AG20443 (cell line): ENCODE measurements around the gene FGD3.

ENCODE experiments used
- DNase-seq: peaks from one replicate; pipeline ENCODE4 v3.0.0; 2012; ENCODE audit warnings: low spot score, mixed read lengths

The FGD3 gene

DNA sequence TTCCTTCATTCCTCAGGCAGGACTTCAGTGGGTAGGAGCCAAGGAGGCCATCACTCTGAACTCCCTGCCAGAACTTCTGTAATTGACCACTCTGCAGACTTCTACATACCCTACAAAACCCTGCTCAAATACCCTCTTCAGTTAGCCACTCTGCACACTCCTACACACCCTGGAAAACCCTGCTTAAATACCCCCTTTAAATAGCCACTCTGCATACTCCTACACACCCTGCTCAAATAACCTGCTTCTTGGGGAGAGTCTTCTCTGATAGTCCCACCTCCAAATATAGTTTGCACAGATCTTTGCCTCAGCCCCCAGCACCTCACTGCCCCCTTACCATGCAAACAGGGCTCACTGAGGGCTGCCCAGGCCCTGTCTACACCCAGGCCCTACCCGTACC lies 130.0 kb downstream of the FGD3 start:
- DNase-seq = no peak

DNA sequence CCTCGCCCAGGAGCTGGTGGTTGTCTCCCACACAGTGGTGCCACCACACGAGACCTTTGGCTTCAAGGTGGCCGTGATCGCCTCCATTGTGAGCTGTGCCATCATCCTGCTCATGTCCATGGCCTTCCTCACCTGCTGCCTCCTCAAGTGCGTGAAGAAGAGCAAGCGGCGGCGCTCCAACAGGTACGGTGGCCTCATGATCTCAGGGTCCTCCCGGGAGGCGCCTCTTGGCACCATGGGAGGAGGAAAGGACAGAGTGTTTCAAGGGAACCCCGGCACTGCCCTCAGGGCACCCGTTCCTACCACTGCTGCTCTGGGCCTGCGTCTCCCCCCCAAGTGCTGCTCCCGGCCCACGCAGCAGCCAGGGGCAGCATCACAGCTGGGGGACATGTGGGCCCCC lies 130.5 kb downstream of the FGD3 start:
- no peak for DNase-seq

DNA sequence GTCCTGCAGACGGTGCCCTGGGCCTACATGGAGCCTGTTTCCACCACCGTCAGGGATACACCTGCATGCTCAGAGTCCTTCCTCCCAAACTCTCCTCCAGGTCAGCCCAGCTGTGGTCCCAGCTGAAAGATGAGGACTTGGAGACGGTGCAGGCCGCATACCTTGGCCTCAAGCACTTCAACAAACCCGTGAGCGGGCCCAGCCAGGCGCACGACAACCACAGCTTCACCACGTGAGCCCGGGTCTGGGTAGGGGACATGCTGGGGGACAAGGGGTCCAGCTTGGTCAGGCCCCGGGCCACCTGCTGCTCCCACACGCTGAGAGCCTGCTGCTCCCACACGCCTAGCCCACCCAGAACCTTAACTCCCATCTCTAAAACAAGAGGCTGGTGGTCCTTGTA lies 132.0 kb downstream of the FGD3 start:
- no peak for DNase-seq

DNA sequence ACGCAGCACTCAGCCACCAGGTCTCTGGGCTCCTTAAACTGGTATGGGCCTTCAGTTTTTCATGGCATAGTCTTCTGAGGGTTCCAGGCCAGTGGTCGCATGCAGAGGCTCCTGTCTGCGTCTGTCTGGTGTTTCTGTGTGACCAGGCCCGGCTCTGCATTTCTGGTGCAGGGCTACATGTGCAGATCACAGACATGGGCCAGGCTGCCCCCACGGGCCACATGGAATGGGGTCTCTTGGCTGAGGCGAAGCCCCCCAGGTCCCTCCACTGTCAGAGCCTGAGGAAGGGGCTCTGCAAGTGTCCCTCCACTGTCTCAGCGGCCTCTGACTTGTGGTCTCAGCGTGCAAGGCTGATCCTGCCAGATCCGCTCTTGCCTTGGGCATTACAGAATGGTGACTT lies 133.1 kb downstream of the FGD3 start:
- no peak for DNase-seq

DNA sequence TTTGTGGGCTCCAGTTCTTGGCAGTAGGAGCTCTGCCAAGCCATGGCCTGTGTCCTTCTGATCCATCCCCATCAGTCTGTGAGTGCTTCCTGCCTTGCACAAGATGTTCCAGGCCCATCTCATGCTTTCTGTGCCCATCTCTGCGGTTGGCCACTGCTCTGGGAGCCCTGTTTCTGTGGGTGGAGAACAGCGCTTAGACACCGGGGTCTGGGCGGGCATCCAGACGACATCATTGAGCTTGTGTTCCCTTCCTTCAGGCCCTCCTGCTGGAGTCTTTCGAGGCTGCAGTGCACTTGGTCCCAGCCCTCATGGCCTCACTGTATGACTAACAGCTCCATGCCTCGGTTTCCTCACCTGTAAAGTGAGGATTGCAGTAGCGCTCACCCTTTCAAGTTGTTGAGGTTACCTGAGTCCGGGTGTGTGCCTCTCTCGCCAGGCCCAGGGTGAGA lies 133.8 kb downstream of the FGD3 start:
- no peak for DNase-seq

DNA sequence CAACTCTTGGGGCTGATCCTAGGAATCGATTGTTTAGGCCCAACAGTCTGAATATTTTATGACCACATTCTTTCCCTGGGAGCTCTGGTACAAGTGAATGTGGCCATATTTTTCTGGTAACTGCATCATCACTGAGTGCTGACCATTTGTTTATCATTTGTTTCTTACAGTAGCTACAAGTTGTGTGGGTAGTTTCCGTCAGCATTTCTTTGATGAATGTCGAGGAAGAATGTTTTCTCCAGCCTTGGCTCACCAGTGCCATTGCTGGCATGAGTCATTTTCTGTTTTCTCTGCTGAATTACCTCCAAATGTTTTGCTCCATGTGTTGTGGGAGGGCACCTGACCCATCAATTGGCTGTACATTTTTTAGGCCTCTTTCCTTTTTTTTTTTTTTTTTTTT lies 134.6 kb downstream of the FGD3 start:
- peak; percentile 56 for DNase-seq

DNA sequence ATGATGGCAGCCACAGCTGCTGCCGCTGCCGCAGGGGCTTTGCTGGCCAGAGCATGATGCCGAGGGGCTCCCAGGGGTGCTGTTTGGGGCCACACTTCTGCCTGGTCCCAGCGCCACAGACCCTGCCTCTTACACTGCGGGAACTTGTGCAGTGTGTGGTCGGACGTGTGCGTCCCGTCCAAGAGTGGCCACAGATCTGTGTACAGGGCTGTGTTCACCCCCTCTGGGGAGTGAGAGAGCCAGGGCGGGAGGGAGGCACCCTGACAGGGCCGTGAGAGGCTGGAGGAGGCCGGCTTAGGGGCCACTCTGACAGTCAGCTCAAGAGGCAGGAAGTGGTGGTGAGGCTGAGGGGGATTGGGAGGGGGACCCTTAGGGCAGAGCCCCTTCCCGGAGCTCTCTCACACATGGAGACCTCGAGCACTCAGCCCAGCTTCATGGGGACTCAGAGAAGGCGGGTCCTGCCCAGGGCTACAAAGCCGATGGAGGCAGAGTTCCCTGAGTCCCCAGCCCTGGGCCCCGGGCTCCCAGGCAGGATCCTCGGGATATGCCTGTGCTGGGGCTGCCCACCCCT lies 135.6 kb downstream of the FGD3 start:
- DNase-seq = no peak

DNA sequence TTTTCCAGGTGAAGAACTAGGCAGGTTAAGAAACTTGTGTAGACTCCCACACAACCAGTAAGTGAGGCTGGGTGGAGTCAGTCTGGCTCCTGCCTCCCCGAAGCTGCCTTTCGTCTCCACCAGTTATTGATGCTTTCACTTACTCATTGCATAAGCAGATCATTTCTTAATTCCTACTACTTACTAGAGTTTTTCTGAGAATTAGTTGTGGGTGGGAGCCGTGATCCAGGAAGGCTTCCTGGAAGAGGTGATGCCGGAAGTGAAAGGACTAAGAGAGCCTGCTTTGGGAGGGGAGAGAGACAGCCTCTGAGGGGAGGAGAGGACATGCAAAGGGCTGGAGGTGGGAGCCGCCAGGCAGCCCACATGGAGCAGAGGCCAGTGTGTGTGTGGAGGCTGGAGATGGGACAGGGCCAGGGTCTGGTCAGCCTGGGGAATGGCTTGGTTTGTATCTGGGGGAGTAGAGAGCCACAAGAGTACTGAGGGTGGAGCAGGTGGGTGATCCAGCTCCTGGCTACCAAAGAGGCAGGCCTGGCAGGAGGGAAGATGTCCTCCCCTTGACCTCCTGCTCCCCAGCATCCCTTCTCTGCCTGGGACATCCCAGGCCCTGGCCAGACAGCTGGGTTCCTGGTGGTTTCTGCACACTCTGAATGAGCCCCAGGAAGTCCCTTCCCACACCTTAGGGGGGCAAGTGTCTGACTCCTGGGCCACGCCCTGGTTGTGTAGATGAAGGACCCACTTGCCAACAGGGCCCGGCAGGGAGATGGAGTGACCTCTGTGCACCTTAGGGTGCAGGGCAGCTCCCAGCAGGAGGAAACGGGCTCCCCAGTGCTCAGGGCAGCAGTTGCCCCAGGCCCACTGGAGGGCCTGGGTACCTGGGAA lies 136.5 kb downstream of the FGD3 start:
- no peak for DNase-seq

DNA sequence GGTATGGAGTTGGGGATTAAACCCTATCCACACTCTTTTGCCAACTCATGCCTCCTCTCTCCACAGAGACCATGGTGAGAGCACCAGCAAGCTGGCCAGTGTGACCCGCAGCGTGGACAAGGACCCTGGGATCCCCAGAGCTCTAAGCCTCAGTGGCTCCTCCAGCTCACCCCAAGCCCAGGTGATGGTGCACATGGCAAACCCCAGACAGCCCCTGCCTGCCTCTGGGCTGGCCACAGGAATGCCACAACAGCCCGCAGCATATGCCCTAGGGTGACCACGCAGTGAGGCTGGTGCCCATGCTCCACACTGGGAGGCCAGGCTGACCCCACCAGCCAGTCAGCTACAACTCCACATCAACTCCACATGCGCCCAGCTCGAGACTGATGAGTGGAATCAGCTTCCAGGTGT lies 137.2 kb downstream of the FGD3 start:
- DNase-seq = no peak

DNA sequence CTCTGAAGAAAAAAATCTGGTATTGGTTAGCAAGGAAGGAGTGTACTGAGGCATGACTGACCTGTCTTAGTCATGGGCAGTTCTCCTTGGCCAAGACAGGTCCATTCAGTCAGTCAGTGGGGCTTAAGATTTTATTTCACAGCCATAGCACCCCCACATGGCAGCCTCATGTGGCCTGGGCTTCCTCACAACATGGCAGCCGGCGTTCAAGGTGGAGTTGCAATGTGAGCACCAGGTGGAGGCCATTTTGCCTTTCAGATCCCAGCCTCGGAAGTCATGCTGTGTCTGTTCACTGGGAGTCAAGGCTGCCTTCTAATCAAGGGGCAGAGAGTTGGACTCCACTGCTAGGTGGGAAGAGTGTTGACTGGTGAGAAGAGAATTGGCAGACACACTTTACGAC lies 138.4 kb downstream of the FGD3 start:
- no peak for DNase-seq
